Gastrocnemius medialis (tissue), 4 donors: ENCODE measurements around the gene PRKG1. TPM values are rescaled to one million over a fixed set of nuclear protein-coding genes. Genes with fewer than 3 reads are reported as not detected.

Experiments
- ATAC-seq, 2 donors: fragments of 150-250 bp; one replicate each; pipeline ENCODE4 v1.9.1; 2016
- DNase-seq, 2 donors: peaks; one replicate each; pipeline ENCODE4 v3.0.0-alpha.2; 2019
- H3K27ac ChIP-seq, 4 donors: fragments of 200-600 bp; sonication (generic); 1 replicate in 1 of 4; 2 replicates in 3 of 4; pipeline ENCODE4 v1.5.1; 2016 to 2018; ENCODE audit warnings: mild to moderate bottlenecking in 2 of 4, moderate library complexity in 1 of 4
- H3K27me3 ChIP-seq, 3 donors: fragments of 200-600 bp; sonication (generic) in 2 of 3; 1 replicate in 1 of 3; 2 replicates in 2 of 3; pipeline versions ENCODE4 v1.5.1 to v1.6.0; 2016 to 2019; ENCODE audit warnings: mild to moderate bottlenecking in 1 of 3, moderate library complexity in 1 of 3
- H3K36me3 ChIP-seq, 2 donors: fragments of 200-600 bp; sonication (generic) in 1 of 2; one replicate each; pipeline ENCODE4 v1.5.1; 2017 to 2018
- H3K4me1 ChIP-seq, 2 donors: fragments of 200-600 bp; sonication (generic) in 1 of 2; one replicate each; pipeline ENCODE4 v1.5.1; 2016 to 2017; ENCODE audit warnings: mild to moderate bottlenecking in 2 of 2
- H3K4me3 ChIP-seq, 4 donors: fragments of 200-600 bp; sonication (generic) in 3 of 4; 1 replicate in 1 of 4; 2 replicates in 3 of 4; pipeline ENCODE4 v1.5.1; 2016 to 2019; ENCODE audit warnings: mild to moderate bottlenecking in 2 of 4
- H3K9me3 ChIP-seq, 3 donors: fragments of 200-600 bp; sonication (generic) in 2 of 3; 1 replicate in 1 of 3; 2 replicates in 2 of 3; pipeline ENCODE4 v1.5.1; 2016 to 2019
- POLR2A ChIP-seq, 2 donors: fragments of 450-650 bp; IDR thresholded peaks; one replicate each; pipeline ENCODE4 v1.6.1; 2017; ENCODE audit warnings: antibody characterized with exemption in 2 of 2, mild to moderate bottlenecking in 2 of 2, moderate library complexity in 2 of 2
- in situ Hi-C, 4 donors: fragments of 200-750 bp; cut with MboI; loops; one replicate each; pipeline versions ENCODE4 v1.15.0 to v1.8.0; 2017; ENCODE audit warnings: low sequenced_read_pairs in 4 of 4
- intact Hi-C: fragments of 100-400 bp; cut with DNase I; formaldehyde crosslinking; loops from one replicate; pipeline ENCODE4 v1.15.1; 2023; ENCODE audit warnings: low total_unique reads
- total RNA-seq, 4 donors: library from RNA; depleted of rRNA; stranded (reverse); fragments of >200 nt; gene quantifications; one replicate each; pipeline versions ENCODE4 v1.1.0 to v1.2.3, GENCODE V29; 2016
- TF ChIP-seq, protein P1 (sequence below), 5 experiments: fragments of 450-650 bp in 3 of 5; fragments of 200-600 bp in 2 of 5; sonication (generic) in 2 of 5; IDR thresholded peaks in 4 of 5; conservative IDR thresholded peaks in 1 of 5; 1 replicate in 4 of 5; 2 replicates in 1 of 5; pipeline ENCODE4 v1.5.1; 2016 to 2019; ENCODE audit warnings: antibody characterized with exemption in 5 of 5, mild to moderate bottlenecking in 3 of 5, moderate library complexity in 3 of 5

PRKG1 gene
- total RNA-seq, 4 donors from 2014 or later: 10.4 to 39.4 (median 25.1) TPM

DNA sequence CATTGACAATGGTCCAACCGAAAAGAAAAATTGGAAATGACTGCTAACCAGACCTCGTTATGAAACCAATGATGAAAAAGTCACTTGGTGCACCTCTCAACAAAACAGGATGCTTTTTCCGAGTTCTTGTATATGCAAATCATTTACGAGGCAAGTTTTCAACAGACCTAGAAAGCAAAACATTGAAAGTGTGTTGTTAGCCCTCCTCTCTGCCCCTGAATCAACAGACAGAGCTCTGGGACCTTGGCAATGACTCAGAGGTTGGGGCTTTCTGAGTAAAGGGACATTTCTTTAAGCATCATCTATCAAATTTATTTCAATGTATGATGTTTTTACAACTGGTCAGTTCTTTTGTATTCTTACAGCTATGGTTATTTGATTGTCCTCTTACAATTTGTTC, 1223.5 kb downstream of the PRKG1 start:
- in situ Hi-C loops: no loop called here
- H3K4me1 ChIP-seq: peaks cover 14 to 18% of the 10 kb centered on the region in 2 donors
- no peaks in the 10 kb centered on the region for H3K27me3 ChIP-seq
- TF ChIP-seq, protein P1, sequence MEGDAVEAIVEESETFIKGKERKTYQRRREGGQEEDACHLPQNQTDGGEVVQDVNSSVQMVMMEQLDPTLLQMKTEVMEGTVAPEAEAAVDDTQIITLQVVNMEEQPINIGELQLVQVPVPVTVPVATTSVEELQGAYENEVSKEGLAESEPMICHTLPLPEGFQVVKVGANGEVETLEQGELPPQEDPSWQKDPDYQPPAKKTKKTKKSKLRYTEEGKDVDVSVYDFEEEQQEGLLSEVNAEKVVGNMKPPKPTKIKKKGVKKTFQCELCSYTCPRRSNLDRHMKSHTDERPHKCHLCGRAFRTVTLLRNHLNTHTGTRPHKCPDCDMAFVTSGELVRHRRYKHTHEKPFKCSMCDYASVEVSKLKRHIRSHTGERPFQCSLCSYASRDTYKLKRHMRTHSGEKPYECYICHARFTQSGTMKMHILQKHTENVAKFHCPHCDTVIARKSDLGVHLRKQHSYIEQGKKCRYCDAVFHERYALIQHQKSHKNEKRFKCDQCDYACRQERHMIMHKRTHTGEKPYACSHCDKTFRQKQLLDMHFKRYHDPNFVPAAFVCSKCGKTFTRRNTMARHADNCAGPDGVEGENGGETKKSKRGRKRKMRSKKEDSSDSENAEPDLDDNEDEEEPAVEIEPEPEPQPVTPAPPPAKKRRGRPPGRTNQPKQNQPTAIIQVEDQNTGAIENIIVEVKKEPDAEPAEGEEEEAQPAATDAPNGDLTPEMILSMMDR (IDR thresholded peaks at IDR 0.05 in 4 of 5, conservative IDR thresholded peaks at IDR 0.05 in 1 of 5): no peak
- TF ChIP-seq POLR2A (IDR thresholded peaks at IDR 0.05): no peak
- H3K9me3 ChIP-seq: no peaks in the 10 kb centered on the region
- no peak overlapping the region for H3K4me3 ChIP-seq
- intact Hi-C loops: no loop called here
- no peaks in the 10 kb centered on the region for H3K36me3 ChIP-seq
- ATAC-seq: no peak
- no peak overlapping the region for H3K27ac ChIP-seq
- DNase-seq: no peak

DNA sequence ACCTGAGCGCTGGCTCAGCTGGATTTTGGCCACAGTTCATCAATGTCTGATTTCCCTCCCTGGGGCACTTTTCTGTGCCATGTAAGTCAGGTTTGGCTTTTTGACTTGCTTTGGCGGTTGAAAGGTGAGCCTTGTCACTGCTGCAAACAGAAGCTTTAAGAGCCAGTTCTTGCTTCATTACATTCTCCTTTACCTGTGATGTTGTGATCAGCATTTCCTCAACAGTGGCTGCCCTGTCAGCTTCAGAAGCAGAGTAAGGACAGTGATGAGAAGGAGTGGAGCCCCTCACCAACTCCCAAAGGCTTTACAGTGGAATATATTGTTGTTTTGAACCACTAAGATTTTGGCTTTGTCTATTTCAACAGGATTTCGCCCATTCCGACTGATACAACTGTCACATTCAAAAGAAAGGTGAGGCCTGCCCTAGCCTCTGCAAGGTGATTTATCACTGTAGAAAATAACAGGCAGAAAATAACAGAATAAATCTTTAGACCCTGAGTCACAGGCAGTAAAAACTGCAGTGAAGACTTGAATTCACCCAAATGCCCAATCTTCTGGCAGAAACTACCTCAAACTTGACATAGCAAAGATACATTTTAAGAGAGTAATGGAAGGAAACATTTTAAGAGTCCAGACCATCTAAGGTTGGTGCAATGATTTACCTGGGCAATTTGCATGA, 1226.5 kb downstream of the PRKG1 start:
- no peaks in the 10 kb centered on the region for H3K9me3 ChIP-seq
- ATAC-seq: no peak
- H3K4me3 ChIP-seq: no peak overlapping the region
- H3K27ac ChIP-seq: no peak overlapping the region
- in situ Hi-C loops: no loop called here
- TF ChIP-seq POLR2A (IDR thresholded peaks at IDR 0.05): no peak
- TF ChIP-seq, protein P1 (IDR thresholded peaks at IDR 0.05 in 4 of 5, conservative IDR thresholded peaks at IDR 0.05 in 1 of 5): no peak
- H3K27me3 ChIP-seq: no peaks in the 10 kb centered on the region
- H3K36me3 ChIP-seq: no peaks in the 10 kb centered on the region
- DNase-seq: no peak
- H3K4me1 ChIP-seq: peaks cover 5 to 11% of the 10 kb centered on the region in 2 donors
- intact Hi-C loops: no loop called here

DNA sequence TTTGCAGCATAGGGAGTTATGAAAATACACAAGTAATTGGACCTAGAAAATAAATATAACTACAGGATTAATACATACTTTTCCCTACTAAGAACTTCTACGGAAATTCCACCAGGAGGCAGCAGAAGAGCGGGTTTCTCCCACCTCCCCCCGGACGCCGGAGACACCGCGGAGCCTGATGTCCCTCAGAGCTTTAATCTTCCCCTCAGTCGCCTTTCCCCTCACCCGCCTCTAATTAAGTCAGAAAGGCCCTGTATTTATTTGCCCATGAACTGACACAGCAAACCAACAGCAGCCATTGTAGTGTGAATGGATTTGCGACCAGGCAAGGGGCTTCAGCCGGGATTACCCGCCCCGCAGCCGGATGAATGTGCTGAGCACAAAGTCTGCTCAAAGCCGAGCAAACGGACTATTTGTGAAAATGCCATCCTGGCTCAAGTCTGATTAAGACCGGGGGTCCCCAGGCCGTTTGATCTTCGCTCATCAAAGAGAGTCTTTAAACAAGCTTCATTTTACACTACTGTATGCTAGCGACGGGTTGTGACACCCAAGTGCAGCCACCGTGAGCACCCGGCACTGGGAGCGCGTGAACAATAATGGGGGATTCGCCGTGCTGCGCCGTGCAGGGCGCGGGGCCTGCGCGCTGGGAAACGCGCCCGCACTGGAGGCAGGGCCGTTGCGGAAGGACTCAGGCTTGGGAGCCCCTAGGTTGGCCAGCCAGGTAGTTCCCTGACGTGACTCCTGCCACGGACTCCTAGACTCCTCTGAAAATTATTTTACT, 1234.2 kb downstream of the PRKG1 start:
- Histone ChIP-seq H3K4me3 (peak overlapping the region; percentile 49 to 72 (median 64)), H3K27ac (peak overlapping the region in 1 of 4 donors; percentile 40), H3K27me3 (peaks cover 0 to 3% (median 0%) of the 10 kb centered on the region in 3 donors), H3K9me3 (no peaks in the 10 kb centered on the region), H3K4me1 (peaks cover 5 to 10% of the 10 kb centered on the region in 2 donors), H3K36me3 (no peaks in the 10 kb centered on the region)
- ATAC-seq: peak; percentile 87 to 89
- TF ChIP-seq POLR2A (IDR thresholded peaks at IDR 0.05): no peak
- TF ChIP-seq, protein P1 (IDR thresholded peaks at IDR 0.05 in 4 of 5, conservative IDR thresholded peaks at IDR 0.05 in 1 of 5): peak; percentile 35 to 75 (median 58)
- intact Hi-C loops: loop anchor here (2.0 kb wide), 1 partner anchor 180 kb away; no protein-coding TSS in a partner anchor
- in situ Hi-C loops: loop anchor here in 1 of 4 donors (5.0 kb wide), 1 partner anchor 179 kb away; no protein-coding TSS in a partner anchor
- DNase-seq: peak; percentile 30 to 43

DNA sequence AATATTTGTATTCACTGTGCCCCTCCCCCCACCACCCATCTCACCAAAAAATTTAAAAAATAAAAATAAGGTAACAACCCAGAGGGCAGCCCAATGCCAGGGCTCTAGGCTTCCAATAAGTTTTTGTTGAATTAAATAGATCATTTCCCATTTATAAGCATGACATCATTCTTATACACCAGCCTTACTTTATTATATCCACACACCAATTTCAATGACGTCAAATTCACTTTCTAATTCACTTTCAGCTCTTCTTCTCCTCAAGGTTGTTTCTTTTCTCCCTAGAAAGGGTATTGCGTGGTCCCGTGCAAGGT, 1238.6 kb downstream of the PRKG1 start:
- H3K27me3 ChIP-seq: peaks cover 0 to 7% (median 0%) of the 10 kb centered on the region in 3 donors

More for the DNA sequence above, 1238.6 kb downstream of the PRKG1 start:
- Histone ChIP-seq H3K9me3 (no peaks in the 10 kb centered on the region), H3K4me1 (peaks cover 8 to 23% of the 10 kb centered on the region in 2 donors), H3K27ac (no peak overlapping the region), H3K36me3 (no peaks in the 10 kb centered on the region), H3K4me3 (peak overlapping the region; percentile 61 to 75 (median 68))
- TF ChIP-seq, protein P1 (IDR thresholded peaks at IDR 0.05 in 4 of 5, conservative IDR thresholded peaks at IDR 0.05 in 1 of 5): no peak
- TF ChIP-seq POLR2A (IDR thresholded peaks at IDR 0.05): no peak
- ATAC-seq: no peak
- no peak for DNase-seq
- in situ Hi-C loops (loop anchor here in 3 of 4 donors (5.0 to 10.0 kb wide), 2 partner anchors 172 to 174 kb away; no protein-coding TSS in a partner anchor), intact Hi-C loops (loop anchor here (10.0 kb wide), 1 partner anchor 342 kb away; no protein-coding TSS in a partner anchor)
